ENCODE results near the gene EXOC8. TPM values are rescaled to one million over a fixed set of nuclear protein-coding genes. Genes with fewer than 3 reads are reported as not detected.

The EXOC8 gene
- total and polyA plus RNA-seq, 9 of the 15 experiments (the other 6 are each of a cell fraction or from before 2014, with no cell fraction given), result 2.1 to 13.6 (median 7.2) TPM

DNA sequence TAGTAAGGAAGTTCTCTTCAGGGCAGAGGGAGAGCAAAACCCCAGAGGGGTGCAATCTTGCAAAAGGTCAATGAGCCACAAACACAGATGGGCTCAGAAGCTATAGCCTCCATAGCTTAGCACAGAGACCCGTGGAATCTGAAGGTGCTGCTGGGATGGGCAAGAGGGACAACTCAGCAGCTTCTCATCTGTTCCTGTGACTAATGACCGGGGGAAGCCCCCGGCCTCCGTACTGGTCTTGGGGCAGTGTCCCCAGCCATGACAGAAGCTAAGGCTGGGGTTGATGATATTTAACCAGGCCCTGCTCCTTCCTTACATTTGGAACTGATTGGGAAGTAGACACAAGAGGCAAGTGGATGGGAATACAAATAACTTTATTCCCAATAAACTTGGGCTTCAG, 19.1 kb downstream of the EXOC8 start:
- Histone ChIP-seq H4K20me1 (replicated peaks; ENCODE audit: control insufficient read depth, insufficient read depth, low read length) (no peaks in the 10 kb centered on the region), H3K4me2 (ENCODE audit: insufficient read depth, low read length) (no peak overlapping the region), H3K4me3 (no peak overlapping the region), H3K4me1 (replicated peaks in 1 of 2; ENCODE audit: control insufficient read depth in 2 of 2, insufficient read depth in 2 of 2, low read length in 2 of 2) (no peaks in the 10 kb centered on the region; a peak in 1 of 5 replicates), H3K9me1 (ENCODE audit: control insufficient read depth, insufficient read depth, low read length) (no peaks in the 10 kb centered on the region), H3K27ac (ENCODE audit: extremely low read depth, low read depth, low read length) (no peak overlapping the region), H3K9ac (ENCODE audit: insufficient read depth in 1 of 2, low read depth in 2 of 2, low read length in 2 of 2) (no peak overlapping the region), H3K79me2 (ENCODE audit: control insufficient read depth, insufficient read depth, low read length) (no peaks in the 10 kb centered on the region), H2AFZ (ENCODE audit: low read depth, low read length) (peak overlapping the region; percentile 44), H3K27me3 (ENCODE audit: control insufficient read depth in 2 of 2, insufficient read depth in 2 of 2, low read length in 2 of 2) (peaks cover 0 to 4% of the 10 kb centered on the region in 2 experiments; a peak in 2 of 5 replicates), H3K9me3 (replicated peaks; ENCODE audit: control insufficient read depth, insufficient read depth, low read depth, low read length) (no peaks in the 10 kb centered on the region), H3K36me3 (ENCODE audit: control insufficient read depth, insufficient read depth, low read length) (no peaks in the 10 kb centered on the region)
- no TSS peak for BruUV-seq (replicated peaks)
- no peak for TF ChIP-seq TAL1 (IDR thresholded peaks at IDR 0.05)
- no peak for TF ChIP-seq ZKSCAN3 (CRISPR knock-in tag; IDR thresholded peaks at IDR 0.05)
- TF ChIP-seq SMAD3 (CRISPR knock-in tag; conservative IDR thresholded peaks at IDR 0.05), result no peak
- no peak for TF ChIP-seq ZC3H8 (IDR thresholded peaks at IDR 0.05)
- TF ChIP-seq ZBTB49 (CRISPR knock-in tag; IDR thresholded peaks at IDR 0.05; ENCODE audit: borderline replicate concordance), result no peak
- POLR2A ChIA-PET, result interaction anchor here (0.6 kb wide), 1 partner anchor 308 kb away, joined by 3 read pairs; the partner anchor contains the start of gene DISC1
- 37% methylated on average over 4 of the region's 4 CpGs for WGBS (ENCODE audit: insufficient coverage, low coverage, missing lambda C conversion rate)
- CTCF ChIA-PET (ENCODE audit: low intra/inter-chr PET ratio), result no interaction called here
- DNase-seq (ENCODE audit: extremely low read depth in 1 of 4, low spot score in 3 of 4) (no peak), ATAC-seq (no peak), FAIRE-seq (no peak)
- intact Hi-C loops (cut with micrococcal nuclease) (no loop called here), in situ Hi-C loops (cut with MboI) (no loop called here)
